Ishikawa (cell line): Measurements from ENCODE around the gene SMIM7.

Experiments used
- CEBPB ChIP-seq: IDR thresholded peaks from 2 replicates; pipeline ENCODE4 v1.6.1; 2012
- CREB1 ChIP-seq: IDR thresholded peaks from 2 replicates; pipeline ENCODE4 v1.6.1; 2012; ENCODE audit warnings: low read depth
- EGR1 ChIP-seq: IDR thresholded peaks from 2 replicates; pipeline ENCODE4 v1.6.1; 2012
- EP300 ChIP-seq: IDR thresholded peaks from 2 replicates; pipeline ENCODE4 v1.6.1; 2012; ENCODE audit warnings: borderline replicate concordance
- NFIC ChIP-seq: IDR thresholded peaks from 2 replicates; pipeline ENCODE4 v1.6.1; 2012
- RAD21 ChIP-seq: IDR thresholded peaks from 2 replicates; pipeline ENCODE4 v1.6.1; 2012; ENCODE audit warnings: low read depth
- TAF1 ChIP-seq: IDR thresholded peaks from 2 replicates; pipeline ENCODE4 v1.6.1; 2012; ENCODE audit warnings: low read depth, mild to moderate bottlenecking
- TEAD4 ChIP-seq: IDR thresholded peaks from 2 replicates; pipeline ENCODE4 v1.6.1; 2012
- YY1 ChIP-seq: IDR thresholded peaks from 2 replicates; pipeline ENCODE4 v1.6.1; 2012; ENCODE audit warnings: low read depth
- TF ChIP-seq, protein P1 (sequence below): IDR thresholded peaks from 2 replicates; pipeline ENCODE4 v1.6.1; 2012; ENCODE audit warnings: low read depth, mild to moderate bottlenecking

DNA sequence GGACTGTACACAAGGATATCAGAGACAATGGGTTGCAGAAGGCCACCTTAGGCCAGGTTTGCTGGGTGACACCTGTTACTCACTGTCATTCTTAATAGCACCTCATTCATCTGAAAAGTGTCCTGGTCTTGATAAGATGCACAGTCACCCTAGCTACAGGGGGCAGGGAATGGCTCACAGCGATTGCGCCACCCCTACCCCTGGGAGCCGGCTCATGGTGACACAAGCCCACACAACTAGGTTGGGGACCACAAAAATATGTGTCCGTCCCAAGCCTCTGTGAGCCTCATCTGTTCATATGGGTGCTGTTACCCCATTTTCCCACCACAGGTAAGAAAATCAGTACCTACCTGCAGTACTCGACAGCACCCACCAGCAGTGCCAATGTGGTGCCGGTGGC lies 55.3 kb downstream of the SMIM7 start:
- no peak for TF ChIP-seq YY1
- TF ChIP-seq EP300: no peak
- TF ChIP-seq, protein P1, sequence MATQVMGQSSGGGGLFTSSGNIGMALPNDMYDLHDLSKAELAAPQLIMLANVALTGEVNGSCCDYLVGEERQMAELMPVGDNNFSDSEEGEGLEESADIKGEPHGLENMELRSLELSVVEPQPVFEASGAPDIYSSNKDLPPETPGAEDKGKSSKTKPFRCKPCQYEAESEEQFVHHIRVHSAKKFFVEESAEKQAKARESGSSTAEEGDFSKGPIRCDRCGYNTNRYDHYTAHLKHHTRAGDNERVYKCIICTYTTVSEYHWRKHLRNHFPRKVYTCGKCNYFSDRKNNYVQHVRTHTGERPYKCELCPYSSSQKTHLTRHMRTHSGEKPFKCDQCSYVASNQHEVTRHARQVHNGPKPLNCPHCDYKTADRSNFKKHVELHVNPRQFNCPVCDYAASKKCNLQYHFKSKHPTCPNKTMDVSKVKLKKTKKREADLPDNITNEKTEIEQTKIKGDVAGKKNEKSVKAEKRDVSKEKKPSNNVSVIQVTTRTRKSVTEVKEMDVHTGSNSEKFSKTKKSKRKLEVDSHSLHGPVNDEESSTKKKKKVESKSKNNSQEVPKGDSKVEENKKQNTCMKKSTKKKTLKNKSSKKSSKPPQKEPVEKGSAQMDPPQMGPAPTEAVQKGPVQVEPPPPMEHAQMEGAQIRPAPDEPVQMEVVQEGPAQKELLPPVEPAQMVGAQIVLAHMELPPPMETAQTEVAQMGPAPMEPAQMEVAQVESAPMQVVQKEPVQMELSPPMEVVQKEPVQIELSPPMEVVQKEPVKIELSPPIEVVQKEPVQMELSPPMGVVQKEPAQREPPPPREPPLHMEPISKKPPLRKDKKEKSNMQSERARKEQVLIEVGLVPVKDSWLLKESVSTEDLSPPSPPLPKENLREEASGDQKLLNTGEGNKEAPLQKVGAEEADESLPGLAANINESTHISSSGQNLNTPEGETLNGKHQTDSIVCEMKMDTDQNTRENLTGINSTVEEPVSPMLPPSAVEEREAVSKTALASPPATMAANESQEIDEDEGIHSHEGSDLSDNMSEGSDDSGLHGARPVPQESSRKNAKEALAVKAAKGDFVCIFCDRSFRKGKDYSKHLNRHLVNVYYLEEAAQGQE: no peak
- no peak for TF ChIP-seq TAF1
- no peak for TF ChIP-seq TEAD4
- TF ChIP-seq CEBPB: no peak
- no peak for TF ChIP-seq RAD21
- TF ChIP-seq NFIC: no peak
- TF ChIP-seq EGR1: no peak
- TF ChIP-seq CREB1: no peak
